PC-9 (cell line): ENCODE measurements around the gene TMEM134.

Source experiments
- CTCF ChIP-seq: fragments of 200-600 bp; sonication (generic); conservative IDR thresholded peaks from 2 replicates; pipeline ENCODE4 v1.6.1; 2017; ENCODE audit warnings: mixed run types, antibody characterized with exemption, mild to moderate bottlenecking, moderate library complexity
- EZH2 ChIP-seq: fragments of 200-600 bp; sonication (generic); IDR thresholded peaks from 2 replicates; pipeline ENCODE4 v1.8.0; 2017; ENCODE audit warnings: antibody characterized with exemption, low read depth

DNA sequence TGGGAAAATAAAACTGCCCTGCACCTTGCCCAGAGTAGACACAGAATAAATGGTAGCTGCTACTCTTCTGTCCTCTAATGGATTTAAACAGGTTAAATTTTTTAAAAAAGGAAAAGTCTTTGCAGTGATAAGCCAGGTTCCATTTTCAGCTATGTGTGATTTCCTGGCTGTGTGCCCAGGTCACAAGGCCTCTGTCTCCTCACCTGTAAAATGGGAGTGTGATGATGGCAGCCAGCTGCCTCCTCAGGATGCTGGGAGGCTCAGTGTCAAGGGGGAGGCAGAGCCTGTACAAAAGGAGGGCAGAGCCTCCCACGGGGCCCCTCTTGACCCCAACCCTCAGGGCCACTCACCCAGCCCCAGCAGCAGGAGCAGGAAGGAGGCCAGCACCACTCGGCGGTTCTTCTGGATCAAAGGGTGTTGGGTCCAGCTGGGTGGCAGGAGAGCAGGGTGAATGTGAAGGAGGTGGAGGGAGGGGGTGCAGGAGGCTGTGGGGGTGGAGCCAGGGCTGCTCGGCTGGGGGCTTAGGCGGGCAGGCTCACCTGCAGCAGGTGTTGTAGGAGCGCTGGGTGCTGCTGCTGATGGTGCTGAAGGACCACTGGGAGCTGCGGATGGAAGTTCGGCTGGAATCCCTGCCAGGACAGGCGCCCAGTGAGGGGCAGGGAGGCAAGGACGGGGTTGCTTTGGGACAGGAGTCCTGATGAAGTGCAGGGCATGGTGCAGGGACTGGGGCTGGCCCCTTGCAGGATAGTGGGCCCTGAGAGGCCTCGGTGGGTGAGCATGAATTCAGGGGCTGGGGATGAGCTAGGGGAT lies 1.9 kb downstream of the TMEM134 start:
- no peak for TF ChIP-seq CTCF
- no peak for TF ChIP-seq EZH2
